HepG2 (cell line): ENCODE results near the gene C1orf116. TPM values are rescaled to one million over a fixed set of nuclear protein-coding genes. Genes with fewer than 3 reads are reported as not detected.

Experiments used
- ATAC-seq: fragments of 200-7000 bp; cut with Tn5 transposase; 3 replicates; pipeline ENCODE4 v1.9.1; 2020; ENCODE audit warnings: mild to moderate bottlenecking, moderate library complexity
- BruUV-seq: library from RNA; stranded (reverse); fragments of 400-500 nt; replicated peaks from 2 replicates; lab custom pipeline; 2021; lab: Mats Ljungman, UMichigan
- CTCF ChIA-PET: fragments of 300-600 bp; formaldehyde crosslinking; extraction: SDS; loops from one replicate; lab custom pipeline; 2021; ENCODE audit warnings: low total read pairs, inconsistent platforms, low intra/inter-chr PET ratio; lab: Yijun Ruan, JAX
- POLR2A ChIA-PET: fragments of 350-600 bp; sonication (Branson Sonifier 250); formaldehyde crosslinking; loops from one replicate; lab custom pipeline; 2020; ENCODE audit warnings: antibody characterized with exemption, inconsistent platforms; lab: Yijun Ruan, JAX
- DNase-seq: peaks from one replicate; pipeline ENCODE4 v3.0.0-alpha.2; 2015; ENCODE audit warnings: low spot score
- FAIRE-seq: peaks from 3 replicates; lab custom pipeline; 2011; peaks lifted over from hg19 to GRCh38; lab: Jason Lieb, UNC
- H2AFZ ChIP-seq: one replicate; pipeline ENCODE4 v1.6.1; 2011; ENCODE audit warnings: low read length, inconsistent platforms
- H3K27ac ChIP-seq: fragments of 300-600 bp; 3 replicates; pipeline ENCODE4 v1.8.0; 2011; ENCODE audit warnings: mixed run types, mild to moderate bottlenecking, mixed read lengths, low read length, inconsistent platforms; ENCODE audit not compliant: insufficient read depth; ENCODE audit errors: extremely low read length
- H3K27me3 ChIP-seq, 2 experiments: fragments of 200-600 bp in 1 of 2; 2 replicates in 1 of 2; 3 replicates in 1 of 2; pipeline versions ENCODE4 v1.6.0 to v1.8.0; 2011; ENCODE audit warnings: low read length in 2 of 2, mild to moderate bottlenecking in 2 of 2, moderate library complexity in 2 of 2, inconsistent platforms in 1 of 2; ENCODE audit not compliant: insufficient read depth in 2 of 2, control insufficient read depth in 1 of 2
- H3K36me3 ChIP-seq, 2 experiments: fragments of 200-600 bp in 1 of 2; replicated peaks in 1 of 2; 2 replicates in 1 of 2; 3 replicates in 1 of 2; pipeline versions ENCODE4 v1.5.1 to v1.8.0; 2011; ENCODE audit warnings: low read length in 2 of 2, inconsistent platforms in 1 of 2; ENCODE audit not compliant: insufficient read depth in 2 of 2, control insufficient read depth in 1 of 2
- H3K4me1 ChIP-seq: 2 replicates; pipeline ENCODE4 v1.5.1; 2012; ENCODE audit warnings: low read length, inconsistent platforms; ENCODE audit not compliant: insufficient read depth
- H3K4me2 ChIP-seq: 2 replicates; pipeline ENCODE4 v1.6.0; 2011; ENCODE audit warnings: low read depth, low read length, inconsistent platforms
- H3K4me3 ChIP-seq, 3 experiments: fragments of 200-600 bp in 1 of 3; sonication (generic), shearing (Covaris generic) in 1 of 3; replicated peaks in 1 of 3; 2 replicates each; pipeline ENCODE4 v1.5.1; 2011 to 2016; ENCODE audit warnings: low read length in 3 of 3, inconsistent platforms in 2 of 3, low read depth in 2 of 3, mild to moderate bottlenecking in 2 of 3, control low read depth in 1 of 3, mixed read lengths in 1 of 3; ENCODE audit not compliant: insufficient read depth in 1 of 3
- H3K79me2 ChIP-seq: one replicate; pipeline ENCODE4 v1.6.1; 2011; ENCODE audit warnings: low read length, inconsistent platforms; ENCODE audit not compliant: insufficient read depth
- H3K9ac ChIP-seq: 2 replicates; pipeline ENCODE4 v1.6.0; 2011; ENCODE audit warnings: mild to moderate bottlenecking, low read depth, low read length, inconsistent platforms; ENCODE audit not compliant: insufficient read depth
- H3K9me3 ChIP-seq: 2 replicates; pipeline ENCODE4 v1.5.1; 2012; ENCODE audit warnings: mild to moderate bottlenecking, low read length
- H4K20me1 ChIP-seq: 2 replicates; pipeline ENCODE4 v1.6.0; 2011; ENCODE audit warnings: inconsistent platforms, mild to moderate bottlenecking, low read length, moderate library complexity; ENCODE audit not compliant: insufficient read depth
- FIP1L1 ChIP-seq: fragments of 200-400 bp; formaldehyde crosslinking; IDR thresholded peaks from 2 replicates; pipeline ENCODE4 v1.6.1; 2018; ENCODE audit warnings: low read depth, mild to moderate bottlenecking, low read length, moderate library complexity, borderline replicate concordance; ENCODE audit not compliant: insufficient read depth
- FOXJ3 ChIP-seq: sonication (generic); formaldehyde crosslinking; IDR thresholded peaks from 2 replicates; pipeline ENCODE4 v1.4.0; 2020; ENCODE audit warnings: missing genetic modification reagents, mild to moderate bottlenecking, borderline replicate concordance
- KLF15 ChIP-seq: sonication (generic); formaldehyde crosslinking; IDR thresholded peaks from 2 replicates; pipeline ENCODE4 v1.8.1; 2023; ENCODE audit warnings: borderline replicate concordance, mild to moderate bottlenecking, inconsistent platforms, missing genetic modification reagents, mixed read lengths
- ONECUT2 ChIP-seq: sonication (generic); formaldehyde crosslinking; IDR thresholded peaks from 2 replicates; pipeline ENCODE4 v1.4.0; 2020; ENCODE audit warnings: missing genetic modification reagents
- RFX5 ChIP-seq: IDR thresholded peaks from 2 replicates; pipeline ENCODE4 v1.6.1; 2011; ENCODE audit warnings: low read depth, low read length, improper control_type of control experiment
- SMC3 ChIP-seq: IDR thresholded peaks from 2 replicates; pipeline ENCODE4 v1.6.1; 2011; ENCODE audit warnings: low read length, improper control_type of control experiment
- ZNF138 ChIP-seq: sonication (generic); formaldehyde crosslinking; IDR thresholded peaks from 2 replicates; pipeline ENCODE4 v1.5.0; 2020; ENCODE audit warnings: mild to moderate bottlenecking, low read depth, missing genetic modification reagents
- ZNF30 ChIP-seq: sonication (generic); formaldehyde crosslinking; IDR thresholded peaks from 2 replicates; pipeline ENCODE4 v1.5.0; 2020; ENCODE audit warnings: mild to moderate bottlenecking, missing genetic modification reagents
- ZNF362 ChIP-seq: sonication (generic); formaldehyde crosslinking; IDR thresholded peaks from 2 replicates; pipeline ENCODE4 v1.4.0; 2020; ENCODE audit warnings: missing genetic modification reagents, mild to moderate bottlenecking, borderline replicate concordance
- ZNF468 ChIP-seq: sonication (generic); formaldehyde crosslinking; IDR thresholded peaks from 2 replicates; pipeline ENCODE4 v1.8.0; 2022; ENCODE audit warnings: mild to moderate bottlenecking, moderate library complexity, missing genetic modification reagents
- ZNF570 ChIP-seq: sonication (generic); formaldehyde crosslinking; IDR thresholded peaks from 2 replicates; pipeline ENCODE4 v1.4.0; 2020; ENCODE audit warnings: mild to moderate bottlenecking, missing genetic modification reagents, borderline replicate concordance
- WGBS: methylation state at CpG from one replicate; pipeline ENCODE4 v1.1.6; 2017; ENCODE audit warnings: low lambda C conversion rate; 5-methylcytosine and 5-hydroxymethylcytosine counted together
- in situ Hi-C: cut with HindIII; loops from 2 replicates; pipeline ENCODE4 v1.10.0; 2017; ENCODE audit warnings: low pct_unique_long_range_greater_than_20kb; ENCODE audit not compliant: extremely low pct_ligation_motif_present
- intact Hi-C: fragments of 100-400 bp; cut with micrococcal nuclease; formaldehyde crosslinking; loops from one replicate; pipeline ENCODE4 v1.10.0; 2022; ENCODE audit not compliant: unreplicated experiment
- polyA plus RNA-seq, 8 experiments: library from polyadenylated mRNA; depleted of rRNA in 3 of 8; stranded (reverse) in 7 of 8; unstranded in 1 of 8; fragments of >200 nt; fragmentation: Illumina TruSeq in 4 of 8; extraction: Trizol in 4 of 8; gene quantifications; 2 replicates each; pipeline versions ENCODE4 v1.2.1 to v1.2.3, GENCODE V29; 2011 to 2016; ENCODE audit warnings: low read depth in 4 of 8, missing spikeins in 1 of 8, mixed read lengths in 1 of 8; ENCODE audit not compliant: insufficient read depth in 1 of 8
- total RNA-seq, 5 experiments: library from RNA; depleted of rRNA; stranded (reverse); fragments of >200 nt; fragmentation: Illumina TruSeq; extraction: Trizol; gene quantifications; 2 replicates each; pipeline ENCODE4 v1.2.3, GENCODE V29; 2016; ENCODE audit warnings: low read depth in 1 of 5
- TF ChIP-seq, protein P1 (sequence below): sonication (generic); formaldehyde crosslinking; IDR thresholded peaks from 2 replicates; pipeline ENCODE4 v1.4.0; 2020; ENCODE audit warnings: mild to moderate bottlenecking, missing genetic modification reagents
- TF ChIP-seq, protein P2 (sequence below): sonication (generic); formaldehyde crosslinking; IDR thresholded peaks from 2 replicates; pipeline ENCODE4 v1.4.0; 2020; ENCODE audit warnings: missing genetic modification reagents
- TF ChIP-seq, protein P3 (sequence below): sonication (generic); formaldehyde crosslinking; IDR thresholded peaks from 2 replicates; pipeline ENCODE4 v1.4.0; 2020; ENCODE audit warnings: missing genetic modification reagents

Gene C1orf116
- total and polyA plus RNA-seq, 2 of the 13 experiments (the other 11 are each of a cell fraction or from before 2014, with no cell fraction given), result 0.51 to 0.95 TPM

GRCh38 chr1:207055386-207056001, 22.9 kb upstream of the C1orf116 start (continued):
- TF ChIP-seq, protein P1, sequence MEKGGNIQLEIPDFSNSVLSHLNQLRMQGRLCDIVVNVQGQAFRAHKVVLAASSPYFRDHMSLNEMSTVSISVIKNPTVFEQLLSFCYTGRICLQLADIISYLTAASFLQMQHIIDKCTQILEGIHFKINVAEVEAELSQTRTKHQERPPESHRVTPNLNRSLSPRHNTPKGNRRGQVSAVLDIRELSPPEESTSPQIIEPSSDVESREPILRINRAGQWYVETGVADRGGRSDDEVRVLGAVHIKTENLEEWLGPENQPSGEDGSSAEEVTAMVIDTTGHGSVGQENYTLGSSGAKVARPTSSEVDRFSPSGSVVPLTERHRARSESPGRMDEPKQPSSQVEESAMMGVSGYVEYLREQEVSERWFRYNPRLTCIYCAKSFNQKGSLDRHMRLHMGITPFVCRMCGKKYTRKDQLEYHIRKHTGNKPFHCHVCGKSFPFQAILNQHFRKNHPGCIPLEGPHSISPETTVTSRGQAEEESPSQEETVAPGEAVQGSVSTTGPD (CRISPR knock-in tag), result no peak
- TF ChIP-seq, protein P2, sequence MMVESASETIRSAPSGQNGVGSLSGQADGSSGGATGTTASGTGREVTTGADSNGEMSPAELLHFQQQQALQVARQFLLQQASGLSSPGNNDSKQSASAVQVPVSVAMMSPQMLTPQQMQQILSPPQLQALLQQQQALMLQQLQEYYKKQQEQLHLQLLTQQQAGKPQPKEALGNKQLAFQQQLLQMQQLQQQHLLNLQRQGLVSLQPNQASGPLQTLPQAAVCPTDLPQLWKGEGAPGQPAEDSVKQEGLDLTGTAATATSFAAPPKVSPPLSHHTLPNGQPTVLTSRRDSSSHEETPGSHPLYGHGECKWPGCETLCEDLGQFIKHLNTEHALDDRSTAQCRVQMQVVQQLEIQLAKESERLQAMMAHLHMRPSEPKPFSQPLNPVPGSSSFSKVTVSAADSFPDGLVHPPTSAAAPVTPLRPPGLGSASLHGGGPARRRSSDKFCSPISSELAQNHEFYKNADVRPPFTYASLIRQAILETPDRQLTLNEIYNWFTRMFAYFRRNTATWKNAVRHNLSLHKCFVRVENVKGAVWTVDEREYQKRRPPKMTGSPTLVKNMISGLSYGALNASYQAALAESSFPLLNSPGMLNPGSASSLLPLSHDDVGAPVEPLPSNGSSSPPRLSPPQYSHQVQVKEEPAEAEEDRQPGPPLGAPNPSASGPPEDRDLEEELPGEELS (CRISPR knock-in tag), result no peak
- no peak for TF ChIP-seq FOXJ3

DNA sequence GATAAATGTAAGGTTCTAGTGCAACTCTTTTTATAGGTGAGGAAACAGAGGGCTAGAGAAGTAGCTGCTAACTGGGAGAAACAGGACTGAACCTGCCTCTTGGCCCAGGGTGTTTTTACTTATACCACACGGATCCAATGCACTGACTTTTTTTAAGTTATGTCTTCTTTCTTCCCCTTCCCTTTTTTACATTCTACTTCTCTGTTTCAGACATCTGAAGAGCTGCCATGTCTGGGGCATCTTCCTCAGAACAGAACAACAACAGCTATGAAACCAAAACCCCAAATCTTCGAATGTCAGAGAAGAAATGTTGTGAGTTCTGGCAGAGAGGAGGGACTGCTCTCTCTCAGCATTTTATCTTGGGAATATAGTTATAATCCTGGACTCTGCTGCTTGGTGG, 21.9 kb upstream of the C1orf116 start:
- H2AFZ ChIP-seq, result no peak overlapping the region
- POLR2A ChIA-PET, result interaction anchor here (2.4 kb wide), 1 partner anchor 33 kb away, joined by 11 read pairs; no protein-coding TSS in a partner anchor
- no peak for DNase-seq
- no TSS peak for BruUV-seq
- in situ Hi-C loops, result no loop called here
- WGBS, result 82% methylated on average over 2 of the region's 2 CpGs
- H3K9ac ChIP-seq, result no peak overlapping the region
- H3K79me2 ChIP-seq, result peaks cover 13% of the 10 kb centered on the region
- no peaks in the 10 kb centered on the region; a peak in 1 of 5 replicates for H3K27me3 ChIP-seq
- H3K4me3 ChIP-seq, result no peak overlapping the region
- no peak for FAIRE-seq
- H3K9me3 ChIP-seq, result no peaks in the 10 kb centered on the region
- no peaks in the 10 kb centered on the region for H4K20me1 ChIP-seq
- CTCF ChIA-PET, result no interaction called here
- peaks cover 0 to under 1% of the 10 kb centered on the region in 2 experiments; a peak in 1 of 5 replicates for H3K36me3 ChIP-seq
- no peak for ATAC-seq
- no peak overlapping the region for H3K27ac ChIP-seq
- TF ChIP-seq RFX5, result no peak
- TF ChIP-seq ZNF570 (CRISPR knock-in tag), result no peak
- no peak for TF ChIP-seq KLF15 (CRISPR knock-in tag)
- TF ChIP-seq ZNF138, result no peak
- no peak for TF ChIP-seq ZNF468 (CRISPR knock-in tag)
- TF ChIP-seq FIP1L1, result no peak
- no peak for TF ChIP-seq ZNF30 (CRISPR knock-in tag)
- TF ChIP-seq, protein P3, sequence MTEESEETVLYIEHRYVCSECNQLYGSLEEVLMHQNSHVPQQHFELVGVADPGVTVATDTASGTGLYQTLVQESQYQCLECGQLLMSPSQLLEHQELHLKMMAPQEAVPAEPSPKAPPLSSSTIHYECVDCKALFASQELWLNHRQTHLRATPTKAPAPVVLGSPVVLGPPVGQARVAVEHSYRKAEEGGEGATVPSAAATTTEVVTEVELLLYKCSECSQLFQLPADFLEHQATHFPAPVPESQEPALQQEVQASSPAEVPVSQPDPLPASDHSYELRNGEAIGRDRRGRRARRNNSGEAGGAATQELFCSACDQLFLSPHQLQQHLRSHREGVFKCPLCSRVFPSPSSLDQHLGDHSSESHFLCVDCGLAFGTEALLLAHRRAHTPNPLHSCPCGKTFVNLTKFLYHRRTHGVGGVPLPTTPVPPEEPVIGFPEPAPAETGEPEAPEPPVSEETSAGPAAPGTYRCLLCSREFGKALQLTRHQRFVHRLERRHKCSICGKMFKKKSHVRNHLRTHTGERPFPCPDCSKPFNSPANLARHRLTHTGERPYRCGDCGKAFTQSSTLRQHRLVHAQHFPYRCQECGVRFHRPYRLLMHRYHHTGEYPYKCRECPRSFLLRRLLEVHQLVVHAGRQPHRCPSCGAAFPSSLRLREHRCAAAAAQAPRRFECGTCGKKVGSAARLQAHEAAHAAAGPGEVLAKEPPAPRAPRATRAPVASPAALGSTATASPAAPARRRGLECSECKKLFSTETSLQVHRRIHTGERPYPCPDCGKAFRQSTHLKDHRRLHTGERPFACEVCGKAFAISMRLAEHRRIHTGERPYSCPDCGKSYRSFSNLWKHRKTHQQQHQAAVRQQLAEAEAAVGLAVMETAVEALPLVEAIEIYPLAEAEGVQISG (CRISPR knock-in tag), result no peak
- TF ChIP-seq ZNF362 (CRISPR knock-in tag), result no peak
- TF ChIP-seq SMC3, result no peak
- TF ChIP-seq ONECUT2 (CRISPR knock-in tag), result no peak
- intact Hi-C loops, result no loop called here
- H3K4me1 ChIP-seq, result peaks cover 17% of the 10 kb centered on the region
- no peak overlapping the region for H3K4me2 ChIP-seq
